ENCODE measurements around the gene COL23A1.

COL23A1 gene

DNA sequence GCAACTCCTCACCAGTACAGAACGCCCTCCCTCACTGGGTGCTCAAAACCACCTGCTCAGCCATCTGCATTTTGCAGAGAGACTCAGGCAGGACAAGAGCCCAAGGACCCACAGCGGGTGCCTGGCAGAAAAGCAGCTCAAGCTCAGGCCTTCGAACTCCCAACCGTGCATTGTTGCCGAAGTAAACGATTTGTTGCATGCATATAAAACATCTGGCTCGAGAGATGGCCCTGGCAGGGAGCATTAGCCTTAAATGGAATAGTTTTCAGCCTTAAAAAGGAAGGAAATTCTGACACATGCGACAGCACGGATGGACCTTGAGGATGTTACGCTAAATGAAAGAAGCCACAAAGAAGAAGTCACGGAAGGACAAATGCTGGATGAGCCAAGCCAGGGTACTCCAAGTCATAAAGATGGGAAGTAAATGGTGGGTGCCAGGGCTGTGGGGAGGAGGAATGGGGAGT is 197.2 kb downstream of the COL23A1 start:
- no peaks in the 10 kb centered on the region for H3K4me1 ChIP-seq (ENCODE audit: control insufficient read depth, insufficient read depth, low read length)
- TF ChIP-seq, protein P1, sequence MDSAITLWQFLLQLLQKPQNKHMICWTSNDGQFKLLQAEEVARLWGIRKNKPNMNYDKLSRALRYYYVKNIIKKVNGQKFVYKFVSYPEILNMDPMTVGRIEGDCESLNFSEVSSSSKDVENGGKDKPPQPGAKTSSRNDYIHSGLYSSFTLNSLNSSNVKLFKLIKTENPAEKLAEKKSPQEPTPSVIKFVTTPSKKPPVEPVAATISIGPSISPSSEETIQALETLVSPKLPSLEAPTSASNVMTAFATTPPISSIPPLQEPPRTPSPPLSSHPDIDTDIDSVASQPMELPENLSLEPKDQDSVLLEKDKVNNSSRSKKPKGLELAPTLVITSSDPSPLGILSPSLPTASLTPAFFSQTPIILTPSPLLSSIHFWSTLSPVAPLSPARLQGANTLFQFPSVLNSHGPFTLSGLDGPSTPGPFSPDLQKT (IDR thresholded peaks at IDR 0.05; ENCODE audit: borderline replicate concordance, low read depth, low read length): no peak
- TF ChIP-seq ZFP69B (tag by site-specific recombination; IDR thresholded peaks at IDR 0.05): no peak
- TF ChIP-seq, protein P2, sequence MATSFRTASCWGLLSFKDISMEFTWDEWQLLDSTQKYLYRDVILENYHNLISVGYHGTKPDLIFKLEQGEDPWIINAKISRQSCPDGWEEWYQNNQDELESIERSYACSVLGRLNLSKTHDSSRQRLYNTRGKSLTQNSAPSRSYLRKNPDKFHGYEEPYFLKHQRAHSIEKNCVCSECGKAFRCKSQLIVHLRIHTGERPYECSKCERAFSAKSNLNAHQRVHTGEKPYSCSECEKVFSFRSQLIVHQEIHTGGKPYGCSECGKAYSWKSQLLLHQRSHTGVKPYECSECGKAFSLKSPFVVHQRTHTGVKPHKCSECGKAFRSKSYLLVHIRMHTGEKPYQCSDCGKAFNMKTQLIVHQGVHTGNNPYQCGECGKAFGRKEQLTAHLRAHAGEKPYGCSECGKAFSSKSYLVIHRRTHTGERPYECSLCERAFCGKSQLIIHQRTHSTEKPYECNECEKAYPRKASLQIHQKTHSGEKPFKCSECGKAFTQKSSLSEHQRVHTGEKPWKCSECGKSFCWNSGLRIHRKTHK (tag by site-specific recombination; IDR thresholded peaks at IDR 0.05): no peak
- no peak for TF ChIP-seq SP7 (tag by site-specific recombination; IDR thresholded peaks at IDR 0.05)
- no peak for TF ChIP-seq YY1 (tag by site-specific recombination; IDR thresholded peaks at IDR 0.05)
- no peak for TF ChIP-seq GLIS2 (tag by site-specific recombination; IDR thresholded peaks at IDR 0.05)
- TF ChIP-seq ZNF677 (tag by site-specific recombination; IDR thresholded peaks at IDR 0.05): no peak
- TF ChIP-seq KLF9 (tag by site-specific recombination; IDR thresholded peaks at IDR 0.05; ENCODE audit: low read depth): no peak
- no peak for TF ChIP-seq IKZF3 (tag by site-specific recombination; IDR thresholded peaks at IDR 0.05)
- TF ChIP-seq KLF1 (tag by site-specific recombination; IDR thresholded peaks at IDR 0.05): no peak
- TF ChIP-seq SP2 (tag by site-specific recombination; IDR thresholded peaks at IDR 0.05): no peak
- TF ChIP-seq ZBTB1 (tag by site-specific recombination; IDR thresholded peaks at IDR 0.05): no peak
- TF ChIP-seq ZNF324 (tag by site-specific recombination; IDR thresholded peaks at IDR 0.05): no peak
- TF ChIP-seq ZNF155 (tag by site-specific recombination; IDR thresholded peaks at IDR 0.05): no peak
- TF ChIP-seq, protein P3, sequence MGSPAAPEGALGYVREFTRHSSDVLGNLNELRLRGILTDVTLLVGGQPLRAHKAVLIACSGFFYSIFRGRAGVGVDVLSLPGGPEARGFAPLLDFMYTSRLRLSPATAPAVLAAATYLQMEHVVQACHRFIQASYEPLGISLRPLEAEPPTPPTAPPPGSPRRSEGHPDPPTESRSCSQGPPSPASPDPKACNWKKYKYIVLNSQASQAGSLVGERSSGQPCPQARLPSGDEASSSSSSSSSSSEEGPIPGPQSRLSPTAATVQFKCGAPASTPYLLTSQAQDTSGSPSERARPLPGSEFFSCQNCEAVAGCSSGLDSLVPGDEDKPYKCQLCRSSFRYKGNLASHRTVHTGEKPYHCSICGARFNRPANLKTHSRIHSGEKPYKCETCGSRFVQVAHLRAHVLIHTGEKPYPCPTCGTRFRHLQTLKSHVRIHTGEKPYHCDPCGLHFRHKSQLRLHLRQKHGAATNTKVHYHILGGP (tag by site-specific recombination; IDR thresholded peaks at IDR 0.05): no peak
- no peaks in the 10 kb centered on the region for H3K36me3 ChIP-seq (ENCODE audit: control insufficient read depth in 2 of 2, insufficient read depth in 1 of 2, low read length in 2 of 2)
- no peaks in the 10 kb centered on the region for H3K9me3 ChIP-seq (ENCODE audit: control insufficient read depth, insufficient read depth, low read depth, low read length)
- H3K27ac ChIP-seq (ENCODE audit: extremely low read depth, low read depth, low read length): no peak overlapping the region
- ChIA-PET CTCF (no interaction called here), POLR2A (no interaction called here)
- no peak overlapping the region for H3K4me3 ChIP-seq (ENCODE audit: low read depth, low read length)

DNA sequence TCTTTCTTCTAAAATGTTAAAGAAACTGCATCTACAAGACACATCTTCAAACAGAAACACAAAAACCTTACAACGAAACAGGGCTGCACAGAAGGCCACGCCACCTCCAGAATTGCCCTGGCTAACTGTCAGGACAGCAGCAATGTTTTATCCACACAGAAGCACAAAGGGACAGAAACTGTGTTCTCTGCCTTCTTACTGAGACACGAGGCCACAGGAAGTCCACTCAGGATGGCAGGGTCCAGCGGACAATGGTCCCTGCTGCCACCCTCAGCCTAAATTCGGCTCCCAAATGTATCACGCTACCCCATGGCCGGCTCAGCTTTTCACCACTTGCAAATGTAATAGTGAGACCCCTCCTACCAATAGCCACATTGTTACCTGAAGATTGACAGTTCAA is 197.8 kb downstream of the COL23A1 start:
- Histone ChIP-seq H3K4me1 (ENCODE audit: control insufficient read depth, insufficient read depth, low read length) (no peaks in the 10 kb centered on the region), H3K36me3 (ENCODE audit: control insufficient read depth in 2 of 2, insufficient read depth in 1 of 2, low read length in 2 of 2) (no peaks in the 10 kb centered on the region), H3K27ac (ENCODE audit: extremely low read depth, low read depth, low read length) (no peak overlapping the region), H3K9me3 (ENCODE audit: control insufficient read depth, insufficient read depth, low read depth, low read length) (no peaks in the 10 kb centered on the region), H3K4me3 (ENCODE audit: low read depth, low read length) (no peak overlapping the region)
- ChIA-PET CTCF (no interaction called here), POLR2A (no interaction called here)
- no peak for TF ChIP-seq ZNF585B (tag by site-specific recombination; IDR thresholded peaks at IDR 0.05)
- no peak for TF ChIP-seq ZNF341 (tag by site-specific recombination; IDR thresholded peaks at IDR 0.05; ENCODE audit: low read depth)
- TF ChIP-seq ZNF670 (tag by site-specific recombination; IDR thresholded peaks at IDR 0.05; ENCODE audit: low read depth): no peak
- no peak for TF ChIP-seq SETDB1 (IDR thresholded peaks at IDR 0.05; ENCODE audit: insufficient read length, low read length)
- TF ChIP-seq GLI4 (tag by site-specific recombination; IDR thresholded peaks at IDR 0.05): no peak
- no peak for TF ChIP-seq ZNF266 (tag by site-specific recombination; IDR thresholded peaks at IDR 0.05; ENCODE audit: low read depth)
- TF ChIP-seq ZBTB6 (tag by site-specific recombination; IDR thresholded peaks at IDR 0.05): no peak
- no peak for TF ChIP-seq ZNF664 (tag by site-specific recombination; IDR thresholded peaks at IDR 0.05)
- TF ChIP-seq ZNF626 (tag by site-specific recombination; IDR thresholded peaks at IDR 0.05): no peak
- TF ChIP-seq ZNF335 (tag by site-specific recombination; conservative IDR thresholded peaks at IDR 0.05): no peak
- TF ChIP-seq, protein P4, sequence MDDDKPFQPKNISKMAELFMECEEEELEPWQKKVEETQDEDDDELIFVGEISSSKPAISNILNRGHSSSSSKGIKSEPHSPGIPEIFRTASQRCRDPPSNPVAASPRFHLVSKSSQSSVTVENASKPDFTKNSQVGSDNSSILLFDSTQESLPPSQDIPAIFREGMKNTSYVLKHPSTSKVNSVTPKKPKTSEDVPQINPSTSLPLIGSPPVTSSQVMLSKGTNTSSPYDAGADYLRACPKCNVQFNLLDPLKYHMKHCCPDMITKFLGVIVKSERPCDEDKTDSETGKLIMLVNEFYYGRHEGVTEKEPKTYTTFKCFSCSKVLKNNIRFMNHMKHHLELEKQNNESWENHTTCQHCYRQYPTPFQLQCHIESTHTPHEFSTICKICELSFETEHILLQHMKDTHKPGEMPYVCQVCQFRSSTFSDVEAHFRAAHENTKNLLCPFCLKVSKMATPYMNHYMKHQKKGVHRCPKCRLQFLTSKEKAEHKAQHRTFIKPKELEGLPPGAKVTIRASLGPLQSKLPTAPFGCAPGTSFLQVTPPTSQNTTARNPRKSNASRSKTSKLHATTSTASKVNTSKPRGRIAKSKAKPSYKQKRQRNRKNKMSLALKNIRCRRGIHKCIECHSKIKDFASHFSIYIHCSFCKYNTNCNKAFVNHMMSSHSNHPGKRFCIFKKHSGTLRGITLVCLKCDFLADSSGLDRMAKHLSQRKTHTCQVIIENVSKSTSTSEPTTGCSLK (tag by site-specific recombination; IDR thresholded peaks at IDR 0.05): no peak
- TF ChIP-seq ZNF202 (tag by site-specific recombination; IDR thresholded peaks at IDR 0.05; ENCODE audit: borderline replicate concordance): no peak
- TF ChIP-seq TCF7L2 (IDR thresholded peaks at IDR 0.05; ENCODE audit: borderline replicate concordance, low read depth, low read length): no peak
- no peak for TF ChIP-seq ZXDB (tag by site-specific recombination; IDR thresholded peaks at IDR 0.05)
- no peak for TF ChIP-seq ZIC2 (tag by site-specific recombination; IDR thresholded peaks at IDR 0.05)
- TF ChIP-seq HOXD13 (CRISPR knock-in tag; IDR thresholded peaks at IDR 0.05; ENCODE audit: borderline replicate concordance): no peak

Data from HEK293 (cell line).